Measurements from ENCODE around the gene FKBP2. TPM values are rescaled to one million over a fixed set of nuclear protein-coding genes. Genes with fewer than 3 reads are reported as not detected.

FKBP2 gene
- total RNA-seq, 1 experiment from 2014 or later, result 57.2 TPM

- no peaks in the 10 kb centered on the region for H3K36me3 Mint-ChIP-seq
- ChIA-PET CTCF (interaction anchor here (0.6 to 5.3 kb wide), 23 partner anchors 7 to 599 kb away, joined by 3 to 75 read pairs (median 13); partner anchors contain the start of genes CATSPERZ, CCDC88B, DNAJC4 and ESRRA), POLR2A (interaction anchor here (0.9 to 3.7 kb wide), 7 partner anchors 9 to 97 kb away, joined by 3 to 25 read pairs (median 4); partner anchors contain the start of genes FKBP2, NUDT22, PRDX5 and STIP1)
- DNase-seq (ENCODE audit: low spot score), result no peak
- peaks cover 42% of the 10 kb centered on the region for H3K4me1 Mint-ChIP-seq
- no peaks in the 10 kb centered on the region for H3K27me3 Mint-ChIP-seq (ENCODE audit: low read depth)
- ATAC-seq, result peak; percentile 9
- peak overlapping the region; percentile 88 for H3K4me3 Mint-ChIP-seq
- no peak for TF ChIP-seq KAT7 (CRISPR knock-in tag; IDR thresholded peaks at IDR 0.05; ENCODE audit: borderline replicate concordance)
- TF ChIP-seq SP1 (CRISPR knock-in tag; conservative IDR thresholded peaks at IDR 0.05), result peak; percentile 43; the same call in 1 of the 2 replicates
- TF ChIP-seq CTCF (IDR thresholded peaks at IDR 0.05), result no peak
- TF ChIP-seq GTF2I (CRISPR knock-in tag; conservative IDR thresholded peaks at IDR 0.05), result 0 out of 2 replicates have a peak, but pooled peaks have one; percentile 20
- TF ChIP-seq IRF2 (CRISPR knock-in tag; IDR thresholded peaks at IDR 0.05; ENCODE audit: borderline replicate concordance, low read depth), result no peak
- TF ChIP-seq PREB (CRISPR knock-in tag; IDR thresholded peaks at IDR 0.05; ENCODE audit: borderline replicate concordance), result no peak
- no peak for TF ChIP-seq TCF7 (CRISPR knock-in tag; IDR thresholded peaks at IDR 0.05; ENCODE audit: low read depth)
- peak overlapping the region; percentile 97 for H3K27ac Mint-ChIP-seq
- H3K9me3 Mint-ChIP-seq, result no peaks in the 10 kb centered on the region
Measured at GRCh38 chr11:64249563-64250414, 8.9 kb downstream of the FKBP2 start.

GRCh38 chr11:64250415-64251015 is 9.6 kb downstream of the FKBP2 start:
- ChIA-PET CTCF (interaction anchor here (0.5 to 5.3 kb wide), 30 partner anchors 8 to 599 kb away, joined by 3 to 75 read pairs (median 9); partner anchors contain the start of genes CATSPERZ, CCDC88B, DNAJC4 and ESRRA), POLR2A (interaction anchor here (0.9 to 3.7 kb wide), 7 partner anchors 9 to 98 kb away, joined by 3 to 25 read pairs (median 4); partner anchors contain the start of genes FKBP2, NUDT22, PRDX5 and STIP1)
- no peaks in the 10 kb centered on the region for H3K9me3 Mint-ChIP-seq
- ATAC-seq (no peak), DNase-seq (ENCODE audit: low spot score) (no peak)
- no peaks in the 10 kb centered on the region for H3K36me3 Mint-ChIP-seq
- no peaks in the 10 kb centered on the region for H3K27me3 Mint-ChIP-seq (ENCODE audit: low read depth)
- H3K4me1 Mint-ChIP-seq, result peaks cover 42% of the 10 kb centered on the region
- H3K27ac Mint-ChIP-seq, result peak overlapping the region; percentile 97
- H3K4me3 Mint-ChIP-seq, result peak overlapping the region; percentile 88
- TF ChIP-seq ATF1 (CRISPR knock-in tag; IDR thresholded peaks at IDR 0.05), result no peak
- no peak for TF ChIP-seq ZBTB21 (CRISPR knock-in tag; IDR thresholded peaks at IDR 0.05; ENCODE audit: borderline replicate concordance)
- no peak for TF ChIP-seq FOXP4 (CRISPR knock-in tag; IDR thresholded peaks at IDR 0.05)
- no peak for TF ChIP-seq FOXJ3 (CRISPR knock-in tag; IDR thresholded peaks at IDR 0.05; ENCODE audit: borderline replicate concordance)
- no peak for TF ChIP-seq USF1 (CRISPR knock-in tag; IDR thresholded peaks at IDR 0.05)
- 0 out of 2 replicates have a peak, but pooled peaks have one; percentile 8 for TF ChIP-seq FOXP1 (CRISPR knock-in tag; IDR thresholded peaks at IDR 0.05; ENCODE audit: borderline replicate concordance)
- TF ChIP-seq MAX (CRISPR knock-in tag; IDR thresholded peaks at IDR 0.05), result no peak
- no peak for TF ChIP-seq ARID4B (CRISPR knock-in tag; IDR thresholded peaks at IDR 0.05; ENCODE audit: borderline replicate concordance)
- TF ChIP-seq IRF1 (CRISPR knock-in tag; IDR thresholded peaks at IDR 0.05), result no peak
- TF ChIP-seq TP53 (CRISPR knock-in tag; IDR thresholded peaks at IDR 0.05), result 0 out of 2 replicates have a peak, but pooled peaks have one; percentile 15
- TF ChIP-seq SP1 (CRISPR knock-in tag; conservative IDR thresholded peaks at IDR 0.05), result no peak
- TF ChIP-seq MYBL2 (CRISPR knock-in tag; IDR thresholded peaks at IDR 0.05), result no peak
- no peak for TF ChIP-seq ZNF138 (CRISPR knock-in tag; conservative IDR thresholded peaks at IDR 0.05)
- TF ChIP-seq OVOL2 (CRISPR knock-in tag; IDR thresholded peaks at IDR 0.05; ENCODE audit: borderline replicate concordance), result no peak
- no peak for TF ChIP-seq NR2C2 (CRISPR knock-in tag; IDR thresholded peaks at IDR 0.05)

All from WTC11 (cell line).